GM18508 (cell line): ENCODE data around the gene DDX24.

Experiments used
- ATAC-seq: cut with Tn5 transposase; IDR thresholded peaks from one replicate; pipeline ENCODE4 v1.9.1; 2021; ENCODE audit warnings: moderate number of reproducible peaks; ENCODE audit not compliant: insufficient read depth, unreplicated experiment

The DDX24 gene

GRCh38 chr14:94016446-94016976 is 64.5 kb downstream of the DDX24 start:
- no peak for ATAC-seq

- no peak for ATAC-seq
Observed at GRCh38 chr14:94015223-94015622, 65.8 kb downstream of the DDX24 start.

- ATAC-seq, result no peak
Observed at GRCh38 chr14:94014382-94014781, 66.6 kb downstream of the DDX24 start.

GRCh38 chr14:94011795-94012194 is 69.2 kb downstream of the DDX24 start:
- ATAC-seq, result no peak

GRCh38 chr14:94010625-94011024 is 70.4 kb downstream of the DDX24 start:
- ATAC-seq, result no peak

GRCh38 chr14:94009767-94010166 is 71.2 kb downstream of the DDX24 start:
- ATAC-seq, result no peak

- ATAC-seq, result no peak
Observed at GRCh38 chr14:94008234-94008633, 72.8 kb downstream of the DDX24 start.

GRCh38 chr14:94005324-94006073 is 75.5 kb downstream of the DDX24 start:
- ATAC-seq, result no peak

GRCh38 chr14:94004015-94004414 is 77.0 kb downstream of the DDX24 start:
- ATAC-seq, result no peak

- no peak for ATAC-seq
Observed at GRCh38 chr14:94003397-94003796, 77.6 kb downstream of the DDX24 start.

- no peak for ATAC-seq
Observed at GRCh38 chr14:94001501-94002396, 79.3 kb downstream of the DDX24 start.

- ATAC-seq, result no peak
Observed at GRCh38 chr14:94001016-94001415, 80.0 kb downstream of the DDX24 start.

- ATAC-seq, result no peak
Observed at GRCh38 chr14:94000267-94000666, 80.7 kb downstream of the DDX24 start.

GRCh38 chr14:93999573-93999972 is 81.4 kb downstream of the DDX24 start:
- no peak for ATAC-seq

- no peak for ATAC-seq
Observed at GRCh38 chr14:93998871-93999403, 82.1 kb downstream of the DDX24 start.
